Type B pancreatic cell (in vitro differentiated cells): ENCODE data around the gene ZSCAN1. TPM values are rescaled to one million over a fixed set of nuclear protein-coding genes. Genes with fewer than 3 reads are reported as not detected.

Experiments
- DNase-seq: peaks from one replicate; pipeline ENCODE4 v3.0.0; 2021; ENCODE audit warnings: mixed read lengths; ENCODE audit not compliant: unreplicated experiment; ENCODE audit errors: extremely low spot score
- H3K27ac Mint-ChIP-seq: 2 replicates; pipeline ENCODE4 v1.8.0; 2021; ENCODE audit warnings: mild to moderate bottlenecking, mixed read lengths
- H3K27me3 Mint-ChIP-seq: 2 replicates; pipeline ENCODE4 v1.8.0; 2021; ENCODE audit warnings: mixed read lengths
- H3K36me3 Mint-ChIP-seq: 2 replicates; pipeline ENCODE4 v1.8.0; 2021; ENCODE audit warnings: mixed read lengths
- H3K4me1 Mint-ChIP-seq: one replicate; pipeline ENCODE4 v1.8.0; 2021; ENCODE audit warnings: mixed read lengths; ENCODE audit not compliant: unreplicated experiment
- H3K4me3 Mint-ChIP-seq: 2 replicates; pipeline ENCODE4 v1.8.0; 2021; ENCODE audit warnings: mild to moderate bottlenecking, mixed read lengths
- H3K9me3 Mint-ChIP-seq: 2 replicates; pipeline ENCODE4 v1.8.0; 2021; ENCODE audit warnings: mixed read lengths
- CTCF ChIP-seq: fragments of 200-600 bp; sonication (generic); conservative IDR thresholded peaks from 2 replicates; pipeline ENCODE4 v1.5.0; 2021; ENCODE audit warnings: antibody characterized with exemption, mild to moderate bottlenecking
- total RNA-seq: library from RNA; stranded (reverse); gene quantifications from 2 replicates; pipeline ENCODE4 v1.2.1, GENCODE V29; 2021; ENCODE audit warnings: low replicate concordance

Gene ZSCAN1
- total RNA-seq, 1 donor from 2014 or later: 1.9 TPM

- peaks cover 3% of the 10 kb centered on the region for H3K36me3 Mint-ChIP-seq
- H3K9me3 Mint-ChIP-seq: peaks cover 7% of the 10 kb centered on the region
- DNase-seq: no peak
- no peak overlapping the region for H3K27ac Mint-ChIP-seq
- H3K27me3 Mint-ChIP-seq: no peaks in the 10 kb centered on the region
- H3K4me3 Mint-ChIP-seq: no peak overlapping the region
- H3K4me1 Mint-ChIP-seq: peaks cover 3% of the 10 kb centered on the region
- no peak for TF ChIP-seq CTCF
Observed at GRCh38 chr19:58053480-58054156, 19.8 kb downstream of the ZSCAN1 start.

- Mint-ChIP-seq H3K4me1 (peaks cover 7% of the 10 kb centered on the region), H3K9me3 (peaks cover 7% of the 10 kb centered on the region), H3K27ac (no peak overlapping the region), H3K4me3 (peak overlapping the region; percentile 45), H3K27me3 (no peaks in the 10 kb centered on the region), H3K36me3 (peaks cover 7% of the 10 kb centered on the region)
- no peak for TF ChIP-seq CTCF
- DNase-seq: no peak
Observed at GRCh38 chr19:58054901-58055874, 21.4 kb downstream of the ZSCAN1 start.

GRCh38 chr19:58056261-58056660, 22.4 kb downstream of the ZSCAN1 start:
- Mint-ChIP-seq H3K36me3 (peaks cover 9% of the 10 kb centered on the region), H3K4me3 (no peak overlapping the region), H3K9me3 (peaks cover 7% of the 10 kb centered on the region), H3K4me1 (peaks cover 7% of the 10 kb centered on the region), H3K27me3 (no peaks in the 10 kb centered on the region), H3K27ac (no peak overlapping the region)
- DNase-seq: no peak
- no peak for TF ChIP-seq CTCF

- H3K9me3 Mint-ChIP-seq: peaks cover 7% of the 10 kb centered on the region
- peaks cover 14% of the 10 kb centered on the region for H3K36me3 Mint-ChIP-seq
- no peak overlapping the region for H3K4me3 Mint-ChIP-seq
- no peak for DNase-seq
- no peak for TF ChIP-seq CTCF
- no peak overlapping the region for H3K27ac Mint-ChIP-seq
- no peaks in the 10 kb centered on the region for H3K27me3 Mint-ChIP-seq
- H3K4me1 Mint-ChIP-seq: peaks cover 7% of the 10 kb centered on the region
Observed at GRCh38 chr19:58056861-58057260, 23.0 kb downstream of the ZSCAN1 start.

- Mint-ChIP-seq H3K36me3 (peaks cover 20% of the 10 kb centered on the region), H3K4me1 (peaks cover 7% of the 10 kb centered on the region), H3K9me3 (peaks cover 8% of the 10 kb centered on the region), H3K27me3 (no peaks in the 10 kb centered on the region), H3K4me3 (peak overlapping the region; percentile 91), H3K27ac (peak overlapping the region; percentile 97)
- no peak for TF ChIP-seq CTCF
- DNase-seq: no peak
Observed at GRCh38 chr19:58058467-58058866, 24.6 kb downstream of the ZSCAN1 start.
